ENCODE measurements around the gene RCOR1.
"Not testable (repeated sequence)": the region's sequence is repeated elsewhere in the genome, so short reads cannot be mapped to it uniquely, and the experiment has no call there.

The RCOR1 gene

DNA sequence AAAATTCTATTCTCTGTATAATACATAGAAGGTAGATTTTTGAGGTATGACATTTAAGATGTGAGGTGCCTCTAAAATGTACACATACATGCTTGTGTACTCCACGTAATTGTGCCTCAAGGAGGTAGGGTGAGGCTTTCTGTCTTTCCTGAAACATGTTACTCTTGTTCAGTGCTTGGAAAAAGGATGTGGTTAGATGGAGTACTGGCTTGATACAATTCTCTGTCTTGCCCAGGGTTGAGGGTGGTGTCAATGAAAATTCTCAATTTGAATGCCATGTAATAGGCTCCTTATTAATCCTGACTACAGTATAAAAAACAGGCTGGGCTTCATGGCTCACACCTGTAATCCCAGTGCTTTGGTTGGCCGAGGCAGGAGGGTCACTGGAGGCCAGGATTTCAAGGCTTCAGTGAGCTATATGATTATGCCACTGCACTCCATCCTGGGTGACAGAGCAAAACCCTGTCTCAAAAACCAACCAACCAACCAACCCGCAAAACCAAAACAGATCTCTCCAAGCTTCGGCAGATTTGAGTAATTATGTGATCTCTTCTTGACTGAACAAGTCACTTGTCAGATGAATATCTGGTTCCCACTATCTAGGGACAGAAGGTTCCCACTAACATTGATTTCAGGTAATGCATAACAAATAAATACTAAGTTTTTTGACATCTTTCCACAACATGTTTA, 41.6 kb downstream of the RCOR1 start:
- DNase-seq = no peak

DNA sequence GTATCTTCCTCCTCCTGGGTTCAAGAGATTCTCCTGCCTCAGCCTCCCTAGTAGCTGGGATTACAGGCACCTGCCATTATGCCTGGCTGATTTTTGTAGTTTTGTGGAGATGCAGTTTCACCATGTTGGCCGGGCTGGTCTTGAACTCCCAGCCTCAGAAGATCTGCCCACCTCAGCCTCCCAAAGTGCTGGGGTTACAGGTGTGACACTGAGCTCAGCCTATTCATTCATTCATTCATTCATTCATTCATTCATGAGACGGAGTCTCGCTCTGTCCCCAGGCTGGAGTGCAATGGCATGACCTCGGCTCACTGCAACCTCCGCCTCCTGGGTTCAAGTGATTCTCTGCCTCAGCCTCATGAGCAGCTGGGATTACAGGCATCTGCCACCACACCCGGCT, 47.2 kb downstream of the RCOR1 start:
- not testable (repeated sequence) for DNase-seq

DNA sequence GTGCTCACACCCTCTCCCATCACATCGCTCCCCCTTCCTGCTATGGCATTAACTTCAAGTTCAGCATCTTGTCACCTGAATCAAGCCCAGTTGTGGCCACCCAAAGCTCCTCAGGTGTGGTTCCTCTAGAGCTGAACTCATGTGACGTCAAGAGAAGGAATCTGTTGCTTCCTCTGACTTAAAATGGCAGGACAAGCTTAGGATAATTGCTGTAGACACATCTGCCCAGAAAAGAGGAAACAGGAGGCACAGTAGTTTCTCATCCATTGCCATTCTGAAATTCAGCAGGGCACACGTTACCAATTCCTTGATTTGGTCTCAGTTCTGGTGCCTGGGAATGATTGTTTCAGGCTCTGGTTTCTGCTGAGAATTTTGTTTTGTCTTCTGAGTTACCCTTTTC, 52.1 kb downstream of the RCOR1 start:
- DNase-seq = no peak

DNA sequence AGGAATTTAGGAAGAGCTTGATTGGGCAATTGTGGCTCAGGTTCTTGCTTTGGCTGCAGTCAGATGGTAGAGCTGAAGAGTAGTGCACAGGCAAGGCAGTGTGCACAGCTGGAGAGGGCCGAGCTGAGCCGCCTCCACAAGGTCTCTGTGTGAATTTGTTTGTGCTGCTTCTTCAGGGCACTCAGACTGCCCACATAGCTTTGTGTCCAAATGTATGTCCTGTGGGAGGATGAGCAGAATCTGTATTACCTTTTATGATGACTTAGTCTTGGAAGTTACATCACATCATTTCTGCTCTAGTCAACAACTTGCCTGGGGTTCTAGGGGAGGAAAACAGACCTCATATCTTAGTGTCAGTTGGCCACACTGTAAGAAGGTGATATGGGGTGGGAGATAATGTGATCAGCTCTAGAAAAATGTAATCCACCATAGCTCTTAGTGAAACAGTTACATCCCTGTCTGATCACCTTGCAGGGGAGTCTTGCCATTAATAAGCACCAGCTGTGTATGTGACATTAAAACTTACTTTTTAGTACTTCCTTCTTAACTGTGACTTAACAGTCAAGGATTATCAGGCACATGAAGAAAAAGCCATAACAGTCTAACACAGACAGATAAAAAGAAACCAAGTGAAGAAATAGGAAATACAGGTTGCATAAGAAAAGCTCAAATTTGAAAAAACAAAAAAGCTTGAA, 53.4 kb downstream of the RCOR1 start:
- no peak for DNase-seq

DNA sequence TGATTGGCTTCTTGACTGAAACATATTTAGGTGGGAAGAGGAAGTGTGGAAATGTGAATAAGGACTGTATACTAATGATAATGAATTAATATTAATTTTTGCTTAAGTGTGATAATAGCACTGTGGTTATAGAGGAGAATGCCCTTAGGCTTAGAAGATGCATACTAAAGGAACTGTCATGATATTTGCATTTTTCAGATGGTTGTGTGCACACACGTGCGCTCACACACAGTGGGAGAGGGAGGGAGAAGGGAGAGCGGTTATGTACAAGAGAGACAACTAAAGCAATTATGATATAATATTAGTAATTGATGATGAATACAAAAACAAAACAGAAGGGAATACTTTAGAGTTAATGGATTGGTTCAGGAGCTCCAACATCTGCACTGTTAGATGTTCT, 54.2 kb downstream of the RCOR1 start:
- DNase-seq = no peak

DNA sequence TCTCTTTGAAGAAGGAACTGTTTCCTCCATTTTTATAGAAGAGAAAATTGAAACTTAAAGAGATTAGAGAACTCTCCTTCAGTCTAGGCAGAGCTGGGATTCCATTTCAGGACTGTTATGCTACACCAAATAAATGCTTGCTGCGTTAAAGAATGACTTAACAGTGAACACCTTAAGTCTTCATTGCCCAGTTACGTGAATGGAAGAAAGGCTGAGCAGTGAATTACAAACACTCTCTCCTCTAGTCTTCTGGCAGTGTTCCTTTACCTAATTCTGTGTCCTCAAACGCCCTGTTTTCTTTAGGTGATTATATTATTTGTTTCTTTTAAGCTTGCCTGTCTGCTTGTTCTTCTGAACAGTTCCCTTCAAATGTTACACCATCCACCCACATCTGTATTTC, 59.7 kb downstream of the RCOR1 start:
- no peak for DNase-seq

DNA sequence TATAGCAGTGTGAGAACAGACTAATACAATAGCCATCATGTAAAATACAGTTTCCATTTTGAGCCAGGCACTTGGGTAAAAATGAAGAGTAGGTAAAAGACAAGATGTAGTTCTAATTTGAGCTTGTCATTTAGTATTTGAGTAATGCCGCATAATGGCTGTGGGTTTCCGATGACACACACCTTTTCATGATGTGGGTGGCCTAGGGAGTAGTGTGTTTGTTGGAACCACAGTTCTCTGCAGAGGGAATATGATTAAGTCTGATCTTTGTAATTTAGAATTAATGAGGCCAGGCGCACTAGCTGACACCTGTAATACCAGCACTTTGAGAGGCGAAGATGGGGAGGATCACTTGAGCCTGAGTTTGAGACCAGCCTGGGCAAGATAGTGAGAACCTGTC, 61.8 kb downstream of the RCOR1 start:
- no peak for DNase-seq

DNA sequence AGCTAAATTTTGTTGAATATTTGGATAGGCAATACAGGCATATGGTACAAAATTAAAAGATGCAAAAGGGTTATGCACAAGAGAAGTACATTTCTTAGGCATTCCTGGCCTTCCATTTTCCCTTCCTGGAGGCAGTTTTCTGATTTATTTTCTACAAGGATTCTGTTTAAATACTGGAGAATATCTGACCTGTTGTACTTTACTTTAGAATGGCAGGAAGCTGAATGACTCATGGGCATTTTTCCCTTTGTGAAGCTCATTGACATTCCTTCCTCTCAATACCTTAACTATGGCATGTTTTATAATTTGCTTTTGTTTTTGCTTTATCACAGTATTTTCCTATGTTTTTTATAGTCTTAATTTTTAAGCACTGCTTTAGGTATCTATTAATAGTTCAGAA, 62.7 kb downstream of the RCOR1 start:
- DNase-seq = no peak

DNA sequence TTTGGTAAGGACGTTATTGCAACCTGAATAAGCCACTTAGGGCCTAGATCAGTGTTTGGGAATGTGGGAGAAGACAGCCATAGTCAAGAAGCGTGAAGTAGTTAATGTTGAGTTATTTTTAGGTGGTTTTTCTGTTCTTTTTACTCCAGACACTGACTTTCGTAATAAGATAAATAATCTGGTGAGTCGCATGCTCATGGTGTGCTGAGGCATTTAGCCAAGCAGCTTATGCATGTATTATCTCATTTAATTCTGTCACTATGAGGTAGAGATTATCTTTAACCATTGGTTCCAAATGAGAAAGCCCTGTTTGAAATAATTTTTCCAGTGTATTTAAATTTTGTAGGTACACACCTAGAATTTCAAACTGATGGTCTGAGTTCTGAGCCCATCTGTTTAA, 67.3 kb downstream of the RCOR1 start:
- DNase-seq = no peak

DNA sequence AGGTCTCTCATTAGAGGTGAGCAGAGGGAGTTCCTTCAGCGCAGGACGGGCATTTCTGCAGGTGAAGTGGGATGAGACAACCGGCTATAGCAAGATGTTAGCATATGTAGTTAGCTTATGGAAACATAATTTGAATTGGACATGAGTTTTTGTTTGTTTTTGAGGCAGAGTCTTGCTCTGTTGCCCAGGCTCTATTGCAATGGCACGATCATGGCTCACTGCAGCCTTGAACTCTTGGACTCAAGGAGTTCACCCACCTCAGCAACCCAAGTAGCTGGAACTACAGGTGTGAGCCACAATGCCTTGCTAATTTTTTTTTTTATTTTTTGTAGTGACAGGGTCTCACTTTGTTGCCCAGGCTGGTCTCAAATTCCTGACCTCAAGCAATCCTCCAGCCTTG, 69.2 kb downstream of the RCOR1 start:
- DNase-seq = no peak

DNA sequence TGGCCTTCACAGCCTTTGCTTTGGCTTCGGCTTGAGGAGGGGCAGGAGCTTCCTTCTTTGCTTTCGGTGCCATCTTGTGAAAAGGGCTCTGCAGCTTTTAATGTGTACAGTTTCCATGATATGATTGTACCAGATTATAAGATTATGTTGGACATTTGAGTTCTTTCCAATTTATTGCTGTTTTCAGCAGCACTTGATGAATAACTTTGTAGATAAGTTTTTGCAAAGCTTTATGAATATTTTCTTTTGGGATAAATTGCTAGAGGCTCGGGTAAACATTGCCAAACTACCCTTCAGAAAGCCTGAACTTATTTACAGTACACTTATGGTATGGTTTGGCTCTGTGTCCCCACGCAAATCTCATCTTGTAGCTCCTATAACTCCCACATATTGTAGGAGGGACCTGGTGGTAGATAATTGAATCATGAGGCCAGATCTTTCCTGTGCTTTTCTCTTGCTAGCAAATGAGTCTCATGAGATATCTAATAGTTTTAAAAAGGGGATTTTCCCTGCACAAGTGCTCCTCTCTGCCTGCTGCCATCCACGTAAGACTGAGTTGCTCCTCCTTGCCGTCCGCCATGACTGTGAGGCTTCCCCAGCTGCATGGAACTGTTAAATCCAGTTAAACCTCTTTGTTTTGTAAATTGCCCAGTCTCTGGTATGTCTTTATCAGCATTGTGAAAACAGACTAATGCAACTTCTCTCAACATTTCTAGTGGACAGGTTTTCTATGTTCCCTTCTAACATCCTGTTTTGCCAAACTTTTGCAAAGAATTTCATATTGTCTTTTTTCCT, 70.4 kb downstream of the RCOR1 start:
- no peak for DNase-seq

DNA sequence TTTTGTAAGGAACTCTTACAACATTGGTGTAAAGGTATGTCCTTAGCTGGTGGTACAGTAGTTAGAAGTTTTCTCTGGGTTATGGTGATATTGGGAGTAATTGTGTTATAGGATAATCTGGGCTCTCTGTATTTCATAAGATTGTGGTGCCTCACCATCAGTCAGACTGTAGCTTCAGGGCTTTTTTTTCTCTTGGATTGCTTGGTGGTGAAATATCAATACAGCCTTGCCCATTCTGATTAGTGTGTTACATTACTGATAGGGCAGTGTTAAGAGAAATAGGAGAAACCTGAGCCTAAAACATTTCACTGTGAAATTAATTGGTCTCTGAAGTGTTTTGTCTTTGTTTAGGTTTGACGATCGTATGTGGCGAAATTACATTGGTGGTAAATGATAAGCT, 71.0 kb downstream of the RCOR1 start:
- DNase-seq = no peak

DNA sequence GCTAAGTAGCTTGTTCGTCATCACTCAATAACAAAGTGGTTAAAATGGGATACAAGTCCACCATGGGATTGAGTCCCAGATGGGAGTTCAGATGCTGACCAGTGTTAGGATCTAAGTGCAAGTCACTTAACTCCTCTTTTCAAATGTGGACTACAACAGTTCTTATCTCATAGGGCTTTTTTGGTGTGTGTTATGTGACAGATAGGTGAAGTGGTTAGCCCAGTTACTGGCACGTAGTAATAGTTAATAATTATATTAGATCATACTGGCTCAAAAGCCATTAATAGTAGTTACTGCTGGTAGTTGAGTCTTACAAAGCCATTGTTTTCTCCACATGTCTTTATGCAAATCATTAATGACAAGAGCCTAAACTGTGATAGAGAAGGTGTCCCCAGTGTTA, 73.2 kb downstream of the RCOR1 start:
- no peak for DNase-seq

DNA sequence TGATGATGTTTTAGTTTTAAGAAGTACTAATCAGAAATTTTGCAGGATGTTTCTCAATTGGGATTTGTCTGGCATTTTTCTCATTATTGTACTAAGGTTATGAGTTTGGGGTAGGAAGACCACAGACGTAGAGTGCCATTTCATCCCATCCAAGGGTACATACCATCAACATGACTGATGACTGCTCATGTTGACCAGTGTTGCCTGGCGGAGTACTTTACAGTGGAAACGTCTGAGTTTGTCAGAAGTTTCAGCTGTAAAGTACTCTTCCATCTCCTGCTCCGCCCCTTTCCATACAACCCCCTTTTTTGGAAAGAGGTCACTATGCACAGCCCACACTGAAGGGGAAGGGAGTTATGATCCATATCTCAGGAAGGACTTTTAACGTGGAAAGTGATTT, 74.2 kb downstream of the RCOR1 start:
- no peak for DNase-seq

DNA sequence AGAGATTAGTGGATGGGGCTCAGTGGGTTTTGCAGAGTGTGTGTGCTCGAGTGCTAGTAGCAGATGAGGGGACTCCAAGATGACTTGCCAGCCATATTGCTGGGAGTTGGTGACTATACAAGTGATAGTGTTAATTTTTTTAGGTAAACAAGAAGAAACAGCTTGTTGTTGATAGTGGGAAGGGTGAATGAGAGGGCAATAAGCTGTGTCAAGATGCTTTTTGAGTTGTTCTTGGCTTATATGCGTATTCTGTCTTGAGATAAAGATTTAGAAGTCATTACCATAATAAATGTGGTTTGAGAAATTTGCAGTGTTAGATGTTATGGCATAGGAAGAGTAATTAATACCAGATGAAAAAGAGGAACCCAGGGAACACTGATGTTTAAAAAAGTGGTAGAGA, 75.3 kb downstream of the RCOR1 start:
- DNase-seq = no peak

DNA sequence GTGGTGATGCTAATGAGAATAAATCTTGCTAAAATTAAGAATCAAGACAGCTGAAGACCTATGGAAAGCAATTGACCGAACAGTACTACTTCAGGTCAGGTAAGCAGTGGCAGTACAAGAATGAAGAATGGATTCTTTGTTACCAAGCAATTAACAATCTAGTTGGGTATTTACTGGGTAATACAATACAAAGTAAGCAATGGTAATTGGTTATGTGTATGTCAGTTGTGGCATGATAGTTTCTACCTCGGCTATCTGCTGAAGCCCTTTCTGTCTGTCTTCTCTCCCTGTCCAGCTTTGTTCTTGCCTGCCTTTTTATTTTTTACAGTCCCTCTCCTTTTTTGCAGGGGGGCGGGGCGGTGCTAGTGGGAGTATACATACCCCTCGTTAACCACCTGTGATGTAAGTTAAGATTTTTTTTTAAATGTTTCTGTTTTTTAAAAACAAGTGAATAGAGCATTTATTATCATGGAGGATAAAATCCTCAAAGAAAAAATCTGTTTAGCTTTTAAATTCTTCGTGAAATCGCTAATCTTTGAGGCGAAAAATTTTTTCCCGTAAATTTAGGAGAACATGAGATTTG, 75.9 kb downstream of the RCOR1 start:
- DNase-seq = no peak

DNA sequence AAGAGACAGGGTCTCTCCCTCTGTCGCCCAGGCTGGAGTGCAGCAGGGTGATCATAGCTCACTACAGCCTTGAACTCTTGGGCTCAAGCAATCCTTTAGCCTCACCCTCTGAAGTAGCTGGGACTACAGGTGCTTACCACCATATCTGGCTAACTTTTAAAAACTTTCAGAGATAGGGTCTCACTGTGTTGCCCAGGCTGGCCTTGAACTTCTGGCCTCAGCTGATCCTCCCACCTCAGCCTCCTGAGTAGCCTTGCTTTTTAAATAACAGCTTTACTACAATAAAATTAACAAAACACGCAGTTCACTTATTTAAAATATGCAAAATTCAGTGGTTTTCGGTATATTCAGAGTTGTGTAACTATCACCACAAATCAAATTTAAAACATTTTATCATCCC, 79.0 kb downstream of the RCOR1 start:
- no peak for DNase-seq

DNA sequence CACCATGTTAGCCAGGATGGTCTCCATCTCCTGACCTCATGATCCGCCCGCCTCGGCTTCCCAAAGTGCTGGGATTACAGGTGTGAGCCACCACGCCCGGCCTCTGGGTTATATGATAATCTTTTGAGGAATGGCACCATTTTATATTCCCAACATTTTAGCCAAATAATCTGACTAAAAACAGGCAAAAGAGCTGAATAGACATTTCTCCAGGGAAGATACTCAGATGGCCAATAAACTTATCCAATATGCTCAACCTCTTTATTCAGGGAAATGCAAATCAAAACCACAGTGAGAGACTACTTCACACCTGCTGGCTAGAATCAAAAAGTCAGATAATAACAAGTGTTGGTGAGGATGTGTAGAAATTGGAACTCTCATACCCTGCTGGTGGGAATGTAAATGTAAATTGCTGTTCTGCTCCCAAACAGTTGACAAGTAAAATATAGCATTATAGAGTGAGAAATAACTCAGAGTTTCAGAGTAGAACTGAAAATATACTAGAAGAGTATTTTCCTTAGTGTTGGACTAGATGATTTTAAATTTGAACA, 80.0 kb downstream of the RCOR1 start:
- DNase-seq = no peak

DNA sequence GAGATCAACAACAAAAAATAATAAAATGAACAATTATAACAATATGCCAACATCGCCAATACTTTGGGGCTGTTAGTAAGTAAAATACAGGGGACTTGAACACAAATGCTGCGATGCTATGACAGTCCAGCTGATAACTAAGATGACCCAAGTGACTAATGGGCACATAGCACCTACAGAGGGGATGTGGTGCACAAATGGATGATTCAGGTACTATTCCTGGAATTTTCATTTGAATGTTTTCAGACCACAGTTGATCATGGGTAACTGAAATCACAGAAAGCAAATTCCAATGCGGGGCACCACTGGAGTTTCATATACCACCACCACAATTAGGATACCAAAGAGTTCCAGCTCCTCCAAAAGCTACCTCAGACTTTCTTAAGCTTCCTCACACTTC, 82.9 kb downstream of the RCOR1 start:
- DNase-seq = no peak

DNA sequence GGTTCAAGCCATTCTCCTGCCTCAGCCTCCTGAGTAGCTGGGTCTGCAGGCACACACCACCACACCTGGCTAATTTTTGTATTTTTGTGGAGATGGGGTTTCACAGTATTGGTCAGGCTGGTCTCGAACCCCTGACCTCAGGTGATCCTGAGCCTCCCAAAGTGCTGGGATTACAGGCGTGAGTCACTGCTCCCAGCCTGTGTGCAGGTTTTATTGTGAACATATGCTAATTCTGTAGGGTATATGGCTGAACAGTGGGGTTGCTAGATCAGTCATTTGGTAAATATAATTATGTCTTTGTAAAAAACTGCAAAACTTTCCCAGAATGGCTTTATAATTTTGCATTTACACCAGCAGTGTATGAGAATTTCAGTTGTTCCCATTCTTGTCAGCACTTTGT, 85.9 kb downstream of the RCOR1 start:
- no peak for DNase-seq

DNA sequence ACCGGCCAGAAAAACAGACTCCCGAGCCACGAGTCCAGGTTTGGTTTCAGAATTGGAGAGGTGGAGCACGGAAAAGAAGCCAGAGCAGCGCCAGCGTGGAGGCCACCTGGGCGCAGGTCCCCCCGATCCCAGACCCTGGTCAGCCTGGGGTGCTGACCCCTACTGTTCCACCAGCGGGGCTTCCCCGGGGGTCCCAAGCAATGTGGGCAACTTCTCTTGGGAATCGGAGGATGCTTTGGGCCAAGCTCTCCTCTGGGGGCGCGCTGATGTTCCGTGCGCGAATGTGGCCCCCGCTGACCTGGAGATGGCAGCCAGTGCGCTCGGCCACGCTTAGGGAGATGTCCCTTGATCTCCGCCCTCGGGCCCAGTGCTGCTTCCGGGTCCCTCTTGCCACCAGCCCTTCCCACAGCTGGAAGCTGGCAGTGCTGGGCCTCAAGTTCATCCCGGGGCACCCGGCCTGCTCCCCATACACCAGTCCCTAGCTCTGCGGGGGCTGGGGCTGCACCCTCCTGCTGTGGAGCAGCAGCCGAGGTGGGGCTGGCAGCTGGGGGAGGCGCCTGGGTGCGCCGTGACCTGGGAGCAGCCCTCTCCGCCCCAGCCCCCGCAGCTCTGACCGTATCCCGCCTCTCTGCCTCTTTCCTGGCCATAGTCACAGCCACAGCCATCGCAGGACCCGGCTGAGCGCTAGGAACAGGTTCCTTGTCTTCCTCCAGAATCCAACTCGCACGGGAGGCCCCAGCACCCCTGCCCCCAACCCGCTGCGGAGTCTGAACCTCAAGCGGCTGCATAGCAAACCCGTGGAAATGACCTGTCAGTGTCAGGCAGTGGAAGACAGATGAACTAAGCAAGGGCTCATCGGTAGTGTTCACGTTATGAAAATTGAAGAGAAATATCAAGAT, 91.2 kb downstream of the RCOR1 start:
- DNase-seq = no peak

DNA sequence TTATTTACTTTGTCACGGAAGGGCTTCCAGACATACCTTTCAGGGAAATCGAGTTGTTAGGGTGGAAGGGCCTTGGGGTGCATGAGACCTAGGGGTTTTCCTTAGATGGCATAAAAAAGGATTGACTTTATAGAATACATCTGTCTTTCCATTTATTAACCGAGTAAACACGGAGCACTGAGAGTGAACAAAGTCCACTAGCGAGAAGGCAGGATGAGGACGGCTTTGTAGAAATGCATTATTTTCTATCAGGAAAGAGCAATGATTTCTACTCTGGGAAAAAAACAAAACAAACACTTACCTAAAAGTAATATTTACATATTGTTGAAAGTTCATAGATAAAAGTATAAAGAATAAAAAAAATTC, 91.8 kb downstream of the RCOR1 start:
- no peak for DNase-seq

Data from CD4-positive, alpha-beta T cell treated with Interleukin-6 for 4 hours (primary cell).